NCI-H226 (cell line): ENCODE results near the gene PDGFC.
A peak's percentile ranks its signal among the peaks of the same experiment; 100 is the strongest.

Source experiments
- DNase-seq: peaks from one replicate; pipeline ENCODE4 v3.0.0-alpha.2; 2015

The PDGFC gene

DNA sequence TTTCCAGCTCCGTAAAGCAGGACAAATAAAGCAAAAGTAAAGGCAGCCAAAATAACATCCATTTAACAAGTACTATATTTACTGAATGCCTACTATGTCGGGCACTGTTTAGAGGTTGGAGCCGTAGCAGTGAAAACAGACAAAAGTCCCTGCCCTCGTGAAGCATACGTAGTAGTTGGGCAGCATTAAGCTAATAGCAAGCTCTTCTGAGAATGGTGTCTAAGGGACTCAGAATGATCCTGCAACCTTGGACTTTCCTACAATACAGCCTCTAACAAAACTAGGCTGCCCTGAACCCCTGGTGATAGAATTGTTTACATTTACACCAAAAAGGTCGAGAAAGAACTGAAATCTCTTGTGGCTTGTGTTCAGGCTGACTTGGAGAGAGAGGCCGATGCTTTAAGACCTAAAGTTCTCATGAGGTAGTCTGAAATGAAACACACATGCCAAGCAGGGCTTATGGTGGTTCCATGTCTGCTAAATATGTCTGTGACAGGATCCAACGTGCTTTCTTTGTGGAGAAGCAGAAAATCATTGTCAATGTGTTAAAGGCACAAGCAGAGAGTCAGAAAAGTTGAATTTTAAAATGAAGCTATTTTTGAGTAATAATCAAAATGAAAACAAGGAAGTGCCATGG lies 898 bp upstream of the PDGFC start:
- DNase-seq: no peak

DNA sequence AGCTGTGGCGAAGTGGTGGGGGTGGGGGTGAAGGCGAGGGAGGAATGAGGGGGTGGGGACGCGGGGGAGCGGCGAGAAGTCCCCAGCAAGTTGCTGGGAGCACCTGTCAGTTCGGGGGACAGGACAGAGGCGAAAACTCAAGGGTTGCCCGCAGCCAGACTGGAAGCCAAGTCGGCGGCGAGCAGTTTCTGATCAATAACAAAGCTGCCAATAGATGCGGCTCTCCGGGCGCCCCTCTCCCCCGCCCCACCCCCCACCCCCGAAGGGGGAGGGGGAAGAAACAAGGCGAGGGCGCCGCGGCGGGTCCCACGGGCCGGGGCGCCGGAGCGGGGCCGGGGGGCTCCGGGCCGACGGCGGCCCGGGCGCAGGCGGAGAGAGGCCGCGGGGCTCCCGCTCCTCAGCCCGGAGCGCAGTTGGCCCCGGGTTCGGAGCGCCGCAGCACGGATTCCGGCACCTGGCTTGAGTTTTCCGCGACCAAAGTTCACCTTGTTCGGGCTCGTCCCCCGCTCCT lies 379 bp downstream of the PDGFC start:
- no peak for DNase-seq

DNA sequence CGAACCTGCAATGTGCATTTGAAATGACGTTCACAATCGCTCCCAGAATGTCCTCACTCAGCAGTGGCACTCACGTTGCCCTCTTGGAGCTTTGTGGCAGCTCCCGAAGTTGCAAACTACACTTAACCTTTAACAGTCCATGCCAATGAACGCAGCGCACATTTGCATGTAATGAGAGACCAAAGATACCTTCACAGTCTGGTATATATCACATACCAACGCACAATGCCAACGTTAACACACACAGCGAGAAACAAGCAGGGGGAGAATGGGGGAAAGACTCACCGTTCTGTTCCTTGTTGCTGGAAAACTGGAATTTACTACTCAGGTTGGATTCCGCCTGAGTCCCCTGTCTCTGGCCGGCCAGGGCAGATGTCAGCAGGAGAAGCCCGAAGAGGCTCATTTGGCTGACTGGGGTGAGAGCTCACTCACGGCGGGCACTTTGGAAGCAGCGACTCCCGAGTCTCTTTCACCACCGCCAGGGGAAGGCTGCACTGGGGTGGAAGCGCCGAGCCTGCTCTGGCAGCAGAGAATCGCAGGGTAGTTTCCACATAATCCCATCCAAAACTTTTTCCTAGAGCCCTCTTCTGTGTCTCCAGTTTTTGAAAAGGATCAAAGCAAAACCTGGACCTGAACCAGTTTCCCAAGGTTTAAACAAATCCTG lies 966 bp downstream of the PDGFC start:
- DNase-seq: peak; percentile 34

DNA sequence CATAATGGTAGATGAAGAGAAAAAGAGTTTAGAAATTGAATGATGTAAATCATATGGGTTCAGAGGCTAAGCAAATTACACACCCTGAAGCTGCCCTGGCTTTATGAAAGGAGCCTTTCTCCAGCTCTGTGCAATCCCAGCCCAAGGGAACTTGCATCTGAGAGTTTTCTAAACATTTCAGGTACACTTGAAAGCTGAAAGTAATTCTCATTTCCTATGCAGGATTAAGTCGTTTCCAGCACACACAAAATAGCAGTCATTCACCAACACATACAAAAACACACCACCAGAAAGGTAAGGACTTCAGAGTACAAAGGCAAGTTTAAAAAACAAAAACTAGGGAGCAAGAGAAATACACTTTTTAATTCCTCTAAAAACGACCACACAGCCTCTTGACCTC lies 1.7 kb downstream of the PDGFC start:
- no peak for DNase-seq

DNA sequence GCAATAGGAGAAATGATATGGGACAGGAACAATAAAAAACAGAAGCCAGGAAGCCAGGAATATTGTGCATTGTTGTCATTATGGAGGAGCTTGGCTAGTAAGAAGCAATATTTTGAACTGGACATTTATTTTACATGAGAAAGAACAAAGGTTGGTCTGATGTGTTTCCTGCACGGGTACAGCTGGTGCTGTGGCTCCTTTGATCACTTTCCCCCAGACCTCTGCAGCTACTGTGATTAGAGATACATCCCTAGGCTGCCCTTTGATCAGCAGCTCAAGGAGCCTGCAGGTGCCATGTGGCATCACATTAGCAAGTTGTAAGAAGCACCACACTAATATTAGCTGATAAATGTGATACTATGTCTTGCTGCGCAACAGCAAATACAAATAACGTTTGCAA lies 2.5 kb downstream of the PDGFC start:
- DNase-seq: no peak

DNA sequence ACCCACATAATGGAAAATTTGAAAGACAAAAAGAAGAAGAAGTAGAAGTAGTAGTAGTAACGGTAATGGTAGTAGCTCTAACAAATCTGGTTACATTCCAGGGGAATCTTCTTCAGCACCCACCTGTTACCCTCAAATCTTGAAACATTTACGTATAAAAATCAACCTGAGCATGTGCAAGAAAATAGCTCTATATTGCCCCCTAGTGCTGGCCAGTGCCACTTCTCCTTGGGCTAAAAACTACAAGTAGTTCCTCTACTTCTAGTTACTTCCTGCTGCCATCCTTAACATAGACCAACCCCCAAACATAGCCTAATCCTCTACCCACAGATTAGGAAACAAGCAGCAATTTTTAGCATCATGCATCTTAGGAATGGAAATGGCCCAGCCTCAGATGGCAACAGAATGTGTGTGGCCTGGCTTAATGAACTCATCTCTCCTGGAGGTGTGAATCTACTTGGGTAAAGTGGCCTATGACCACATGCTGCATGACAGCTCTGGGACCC lies 3.1 kb downstream of the PDGFC start:
- DNase-seq: peak; percentile 51

DNA sequence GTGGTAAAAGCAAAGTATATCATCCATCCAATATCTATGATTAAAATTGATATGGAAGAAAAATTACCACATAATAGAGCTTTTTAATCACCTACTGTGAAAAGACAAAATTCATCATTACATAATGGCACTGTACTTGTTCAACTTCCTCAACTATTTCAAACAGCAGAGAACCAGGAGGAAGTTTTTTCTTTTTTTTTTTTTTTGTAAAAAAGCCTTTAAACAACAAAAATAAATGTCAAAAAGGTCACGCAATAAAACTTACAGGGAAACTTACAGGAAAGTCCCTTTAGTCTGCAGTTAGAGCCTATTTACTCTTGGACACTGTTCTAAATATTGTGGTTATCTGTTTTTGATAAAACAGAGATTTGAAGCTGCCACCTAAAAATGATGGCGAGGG lies 4.8 kb downstream of the PDGFC start:
- DNase-seq: no peak

DNA sequence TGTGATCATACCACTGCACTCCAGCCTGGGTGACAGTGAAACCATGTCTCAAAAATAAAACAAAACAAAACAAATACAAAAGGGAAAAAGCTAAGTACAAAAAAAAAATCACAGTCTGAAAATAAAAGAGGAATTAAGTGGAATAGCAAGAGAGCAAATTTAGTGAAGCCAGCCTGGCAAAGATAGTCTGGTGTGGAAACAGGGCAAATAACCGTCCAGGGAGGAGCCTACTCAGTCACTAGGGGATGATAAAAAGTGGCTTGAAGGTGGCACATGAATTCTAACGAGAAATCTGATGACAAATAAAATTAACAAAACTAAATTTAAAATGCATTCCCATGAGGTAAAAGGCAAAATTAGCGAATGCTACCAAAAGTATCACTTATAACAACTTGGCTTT lies 8.2 kb downstream of the PDGFC start:
- DNase-seq: no peak

DNA sequence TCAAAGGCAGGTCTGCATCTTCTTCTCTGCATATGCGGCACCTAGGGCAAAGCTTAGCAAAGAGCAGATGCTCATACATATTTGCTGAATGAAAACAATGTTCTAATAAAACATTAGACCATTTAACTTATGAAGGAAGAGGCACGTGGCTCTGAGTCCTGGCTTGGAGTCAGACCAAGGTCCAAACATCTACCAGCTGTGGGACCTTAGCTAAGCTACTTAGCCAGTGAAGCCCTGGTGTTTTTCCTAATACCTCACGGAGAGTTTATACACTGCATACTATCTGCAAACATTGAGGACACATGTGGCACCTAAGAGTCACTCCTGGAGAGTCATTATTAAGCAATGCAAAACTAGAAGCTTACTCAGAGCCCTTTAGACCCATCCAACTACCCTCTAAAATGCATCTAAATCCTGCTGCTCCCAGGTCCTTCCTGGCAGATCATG lies 9.0 kb downstream of the PDGFC start:
- no peak for DNase-seq

DNA sequence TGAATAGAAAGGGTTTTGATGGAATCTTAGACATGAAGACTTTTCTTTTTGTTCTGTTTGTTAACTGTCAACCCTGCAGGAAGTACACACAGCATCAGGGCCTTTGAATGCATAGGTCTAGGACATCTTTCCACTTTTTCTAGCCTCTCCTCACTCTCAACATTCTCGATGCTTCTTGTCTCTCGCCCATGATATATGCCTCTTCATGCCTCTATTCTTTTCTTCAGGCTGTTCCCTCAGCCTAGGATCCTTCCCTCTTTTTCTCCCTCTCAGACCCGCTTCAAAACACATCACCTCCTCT lies 9.6 kb downstream of the PDGFC start:
- no peak for DNase-seq

DNA sequence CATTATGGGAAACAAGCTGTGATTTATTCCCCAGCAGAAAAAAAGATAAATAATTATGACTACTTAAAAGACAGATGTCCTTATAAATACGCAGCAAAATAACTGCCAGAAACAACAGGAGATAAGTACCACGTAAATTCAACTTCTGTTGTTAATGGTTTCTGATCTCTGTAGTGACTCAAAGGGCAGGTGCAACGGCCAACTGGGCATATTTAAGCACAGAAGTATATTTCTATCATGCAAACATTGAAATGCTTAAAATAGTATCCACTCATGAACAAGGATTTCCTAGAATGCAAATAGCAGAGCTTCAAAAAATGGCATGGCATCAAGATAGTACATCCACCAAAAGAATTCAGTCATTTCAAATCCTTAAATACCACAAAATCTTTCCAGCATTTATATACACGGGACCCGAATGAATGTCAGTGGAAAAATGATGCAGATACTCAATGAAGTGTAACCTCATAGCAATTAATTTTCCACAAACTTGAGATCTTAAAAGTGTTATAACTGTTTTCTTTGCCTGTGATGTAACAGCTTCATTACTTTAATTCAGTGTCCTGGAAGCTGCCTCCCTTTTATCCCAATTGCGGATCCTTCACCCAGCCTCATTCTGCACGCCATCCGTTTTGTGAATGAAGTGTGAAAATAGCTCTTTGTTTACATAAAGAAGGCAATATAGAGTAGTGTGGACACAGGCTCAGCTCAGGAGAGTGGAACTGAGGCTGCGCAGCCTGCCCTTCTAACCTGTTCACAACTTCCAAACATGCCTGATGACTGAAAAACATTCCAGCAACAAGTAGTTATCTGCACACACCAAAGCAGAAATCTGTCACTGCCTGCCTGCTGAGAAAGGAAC lies 10.2 kb downstream of the PDGFC start:
- no peak for DNase-seq

DNA sequence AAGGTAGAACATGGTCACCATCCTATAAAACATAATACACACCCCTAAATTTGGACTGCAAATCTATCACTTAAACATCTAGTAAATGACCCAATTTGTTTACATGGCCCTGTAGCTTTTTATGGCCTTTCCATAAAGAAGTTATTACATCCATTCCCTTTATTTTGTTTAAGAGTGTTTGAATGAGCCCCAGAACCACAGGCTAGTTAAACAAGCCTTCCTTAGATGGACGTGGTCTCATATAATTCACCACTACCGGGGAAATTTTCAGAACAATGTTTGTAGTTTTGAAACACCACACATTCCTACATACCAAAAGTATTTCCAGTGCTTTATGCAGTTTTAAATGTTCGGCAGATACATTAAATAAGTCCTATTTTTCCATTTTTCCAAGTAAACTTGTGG lies 12.3 kb downstream of the PDGFC start:
- no peak for DNase-seq

DNA sequence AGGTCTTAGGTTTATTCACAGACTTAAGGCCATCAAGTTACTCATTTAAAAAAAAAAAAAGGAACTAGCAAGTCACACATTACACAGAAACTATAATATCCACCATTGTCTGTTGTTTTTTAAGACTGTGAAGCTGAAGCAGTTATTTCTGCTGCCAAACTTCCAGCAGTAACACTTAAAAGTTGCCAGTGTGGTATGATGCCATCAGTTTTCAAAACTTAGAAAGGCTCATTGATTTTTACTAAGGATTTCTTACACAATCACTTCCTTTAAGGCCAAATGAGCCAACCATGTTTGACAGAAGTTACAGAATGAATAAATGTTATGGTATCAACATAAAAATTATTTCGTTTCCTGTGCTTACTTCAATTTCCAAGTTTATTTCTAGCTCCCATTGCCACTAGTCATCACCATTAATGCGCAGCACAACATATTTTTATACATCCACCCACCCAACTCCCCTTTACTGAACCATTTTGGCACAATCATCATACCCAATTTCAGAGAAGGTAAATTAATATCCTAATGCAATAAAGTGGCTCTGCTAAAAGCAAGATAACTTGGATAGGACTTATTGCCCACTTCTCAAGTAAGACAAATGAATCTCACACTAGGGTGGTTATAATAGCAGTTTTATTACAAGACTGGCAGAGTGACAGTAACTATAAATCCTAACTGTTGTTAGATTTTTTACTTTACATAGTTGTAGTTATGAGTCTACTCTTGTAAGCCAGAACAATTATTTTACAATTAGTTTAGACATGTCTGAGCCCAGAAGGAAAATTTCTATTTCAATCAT lies 13.1 kb downstream of the PDGFC start:
- DNase-seq: no peak

DNA sequence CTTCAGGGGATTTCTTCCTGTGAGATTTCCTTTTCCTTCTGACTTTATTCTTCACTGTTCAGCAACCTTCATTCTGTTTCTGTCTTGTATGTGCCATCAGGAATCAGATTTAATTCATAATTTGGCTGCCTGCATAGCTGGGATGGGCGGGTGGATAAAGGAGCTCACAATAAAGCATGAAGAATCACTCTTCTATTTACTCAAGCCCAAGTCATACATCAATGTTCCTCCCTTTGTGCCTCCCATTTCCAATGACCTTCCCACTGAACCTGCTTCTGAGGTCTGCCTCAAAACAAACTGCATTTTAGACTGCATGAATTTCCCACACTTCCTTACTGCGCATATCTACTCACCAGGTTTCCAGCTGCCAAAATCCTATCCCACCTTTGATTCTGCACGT lies 14.0 kb downstream of the PDGFC start:
- DNase-seq: no peak

DNA sequence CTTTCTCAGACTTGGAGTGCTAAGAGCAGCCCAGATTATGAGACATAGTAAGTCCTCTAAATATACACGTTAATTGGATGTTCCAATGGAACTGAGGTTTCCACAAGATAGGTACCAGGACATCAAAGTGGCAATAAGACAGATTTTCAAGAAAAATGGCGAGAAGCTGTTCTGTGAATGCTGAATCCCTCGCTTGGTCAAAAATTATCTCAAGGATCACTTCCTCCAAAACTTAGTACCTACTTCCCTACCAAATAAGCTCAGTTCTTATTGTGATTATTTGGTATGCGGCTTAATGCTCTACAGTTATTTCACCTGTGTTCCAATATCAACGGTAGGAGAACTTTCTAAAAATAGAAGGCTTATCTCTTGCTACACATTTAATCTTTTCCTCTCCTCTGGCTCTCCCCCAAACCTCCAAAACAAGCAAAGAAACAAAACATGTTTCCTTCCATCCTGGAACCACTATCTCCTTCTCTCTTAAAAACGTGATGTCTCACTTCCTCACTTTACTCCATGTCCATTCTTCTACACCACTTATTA lies 14.7 kb downstream of the PDGFC start:
- no peak for DNase-seq

DNA sequence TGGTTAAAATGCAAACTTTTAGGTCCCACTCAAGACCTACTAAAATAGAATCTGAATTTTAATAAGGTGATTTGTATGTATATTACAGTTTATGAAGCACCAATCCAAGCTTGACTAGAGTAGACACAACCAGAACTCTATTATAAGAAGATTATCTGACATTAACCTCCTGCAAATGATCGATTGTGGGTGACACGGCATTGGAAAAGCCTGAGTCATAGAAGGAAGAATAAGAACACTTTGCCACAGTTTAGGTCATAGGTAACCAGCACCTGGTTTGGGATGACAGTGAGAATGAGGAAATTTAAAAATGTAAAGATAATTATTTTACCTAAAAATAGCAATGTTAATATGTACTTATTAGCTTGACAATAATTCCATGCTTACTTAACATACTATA lies 15.2 kb downstream of the PDGFC start:
- no peak for DNase-seq

DNA sequence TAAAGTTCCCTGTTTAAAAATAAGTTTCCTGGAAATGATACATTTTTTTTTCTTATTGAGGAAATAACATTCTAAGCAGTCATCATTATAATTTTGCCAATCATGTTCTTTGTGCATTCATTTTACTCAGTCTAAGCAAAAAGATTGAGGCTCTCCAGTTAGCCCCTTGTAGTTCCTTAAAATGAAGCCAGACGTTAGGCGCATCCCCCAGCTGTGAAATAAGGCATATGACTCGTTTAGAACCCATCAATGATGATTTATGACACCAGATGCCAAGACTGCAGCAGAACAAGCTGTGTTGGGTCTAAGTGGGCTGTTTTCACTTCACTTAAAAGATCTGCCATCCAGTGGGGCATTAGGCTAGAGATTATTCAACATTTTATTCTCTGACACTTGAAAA lies 17.0 kb downstream of the PDGFC start:
- DNase-seq: no peak

DNA sequence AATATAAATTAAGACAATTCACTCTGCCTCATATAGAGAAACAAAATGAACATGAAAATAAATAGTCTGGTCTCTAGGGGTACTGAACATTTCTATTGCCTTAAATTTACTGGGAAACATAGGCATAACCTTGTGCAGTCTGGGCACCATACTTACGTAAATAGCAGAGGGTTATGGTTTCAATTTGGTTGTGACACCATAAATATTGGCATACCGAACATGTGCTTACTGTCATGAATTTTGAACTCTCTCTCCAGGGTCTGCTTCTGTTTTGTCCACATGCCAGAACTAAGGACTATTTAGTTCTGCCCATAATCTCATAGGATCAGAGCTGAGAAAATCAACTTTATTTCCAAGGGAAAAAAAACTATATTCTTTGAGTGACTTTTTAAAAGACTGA lies 17.6 kb downstream of the PDGFC start:
- DNase-seq: no peak

DNA sequence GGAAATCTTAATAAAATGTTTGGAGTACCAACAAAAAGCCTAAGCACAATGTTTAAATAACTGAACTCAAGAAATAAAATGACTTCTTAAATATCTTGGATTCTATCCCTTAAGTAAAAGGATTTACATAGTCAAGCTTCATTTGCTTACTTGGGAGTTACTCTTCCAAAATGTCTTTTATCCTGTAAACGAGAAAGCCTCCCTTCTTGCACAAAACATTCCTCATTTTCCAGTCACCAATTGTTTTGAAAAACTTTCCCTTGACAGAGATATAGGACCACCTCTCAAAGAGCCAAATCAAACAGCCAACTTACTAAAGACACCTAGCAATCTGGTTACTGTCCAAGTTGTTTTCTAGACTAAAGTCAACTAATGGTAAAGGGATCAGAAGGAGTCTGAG lies 18.6 kb downstream of the PDGFC start:
- DNase-seq: no peak

DNA sequence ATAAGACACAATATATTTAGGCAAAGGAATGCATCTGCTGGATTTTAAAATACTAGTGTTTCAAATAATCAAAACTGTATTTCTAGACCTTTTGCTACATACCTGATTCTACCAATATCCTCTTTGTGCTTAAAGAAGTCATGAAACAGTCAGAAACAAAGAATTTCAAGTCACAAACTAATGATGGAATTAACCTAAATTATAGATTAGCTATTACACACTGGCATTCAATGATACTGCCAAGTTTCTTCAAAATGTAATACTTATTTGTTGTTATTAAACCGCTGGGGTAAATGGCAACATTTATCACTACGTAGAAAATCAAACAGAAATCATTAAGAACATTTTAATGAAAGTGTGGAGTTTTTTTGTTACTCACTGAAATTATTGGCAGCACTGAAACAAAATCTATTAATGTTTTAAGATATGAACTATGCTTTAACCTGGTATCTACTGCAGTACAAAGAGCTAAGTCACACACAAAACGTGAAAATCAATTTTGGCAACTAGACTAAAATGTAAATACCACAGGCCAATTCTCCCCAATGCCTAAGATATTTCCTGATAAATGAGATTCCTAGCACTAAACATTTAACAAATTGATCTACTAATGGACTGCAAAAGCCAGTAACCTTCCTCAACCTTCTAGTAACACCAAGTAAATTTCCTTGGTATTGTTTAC lies 19.4 kb downstream of the PDGFC start:
- no peak for DNase-seq

DNA sequence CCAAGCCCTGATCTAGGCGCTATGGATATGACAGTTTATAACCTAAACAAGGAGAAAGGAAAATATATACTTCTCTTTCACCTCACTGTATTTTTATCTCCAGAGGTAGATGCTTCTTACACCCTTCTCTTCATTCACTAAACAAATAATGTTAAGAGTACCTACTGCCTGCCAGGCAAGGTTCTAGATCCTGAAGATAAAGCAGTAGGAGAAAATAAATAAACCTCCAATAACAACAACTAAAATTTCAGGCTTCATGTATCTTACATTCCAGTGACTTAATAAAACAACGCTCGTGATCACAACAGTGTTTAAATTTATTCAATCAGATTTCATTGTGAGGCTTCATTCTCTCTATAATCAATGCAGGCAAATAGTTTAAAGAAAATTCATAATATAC lies 20.7 kb downstream of the PDGFC start:
- no peak for DNase-seq

DNA sequence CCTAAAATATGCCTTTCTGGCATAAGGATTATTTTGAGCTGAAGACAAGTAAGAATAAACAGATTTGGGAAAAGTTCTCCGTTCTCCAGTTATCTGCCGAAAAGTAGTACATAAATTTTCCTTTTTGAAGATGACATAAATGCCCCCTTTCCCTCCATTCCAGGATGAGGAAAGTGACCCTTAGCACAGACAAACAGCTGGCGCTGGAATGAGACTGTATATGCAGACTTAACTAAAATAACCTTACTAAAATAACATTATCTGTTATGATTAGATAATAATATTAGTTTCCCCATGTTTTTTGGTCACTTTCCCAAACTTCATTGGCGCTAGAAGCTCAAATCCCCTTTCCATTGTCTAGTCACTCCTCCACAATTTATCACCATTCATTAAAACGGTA lies 21.5 kb downstream of the PDGFC start:
- no peak for DNase-seq
